ENCODE results near the gene G3BP1.
A peak's percentile ranks its signal among the peaks of the same experiment; 100 is the strongest.
"Not testable (repeated sequence)": the region's sequence is repeated elsewhere in the genome, so short reads cannot be mapped to it uniquely, and the experiment has no call there.

G3BP1 gene

GRCh38 chr5:151771259-151772028 lies at the start of gene G3BP1:
G3BP1 (plus strand) TSS chr5:151771954; CDS start chr5:151786621, 14,667 bp downstream.
- peak within 1 kb of the TSS; percentile 86 for H3K4me3 ChIP-seq (ENCODE audit: low read length)
- TF ChIP-seq ZNF274 (IDR thresholded peaks at IDR 0.05; ENCODE audit: low read depth, low read length), result no peak

DNA sequence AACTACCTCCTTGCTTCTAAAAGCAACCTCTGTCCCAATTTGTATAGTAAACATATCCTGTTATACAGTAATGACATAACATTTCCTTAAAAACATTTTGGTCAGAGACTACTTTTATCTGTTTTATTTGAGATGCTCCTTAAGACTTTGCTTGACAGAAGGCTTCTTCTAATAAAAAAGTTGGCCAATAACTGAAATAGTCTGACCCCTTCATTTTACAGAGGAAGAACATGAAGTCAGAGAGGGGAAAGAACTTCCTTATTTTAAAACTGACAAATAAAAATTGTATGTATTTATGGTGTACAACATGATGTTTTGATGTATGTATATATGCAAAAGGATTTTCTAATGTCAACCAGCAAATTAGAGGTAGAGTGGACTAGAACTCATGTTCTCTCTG lies 49.2 kb upstream of the G3BP1 start:
- TF ChIP-seq ZNF274 (IDR thresholded peaks at IDR 0.05; ENCODE audit: low read depth, low read length), result no peak
- H3K4me3 ChIP-seq (ENCODE audit: low read length), result no peak overlapping the region

DNA sequence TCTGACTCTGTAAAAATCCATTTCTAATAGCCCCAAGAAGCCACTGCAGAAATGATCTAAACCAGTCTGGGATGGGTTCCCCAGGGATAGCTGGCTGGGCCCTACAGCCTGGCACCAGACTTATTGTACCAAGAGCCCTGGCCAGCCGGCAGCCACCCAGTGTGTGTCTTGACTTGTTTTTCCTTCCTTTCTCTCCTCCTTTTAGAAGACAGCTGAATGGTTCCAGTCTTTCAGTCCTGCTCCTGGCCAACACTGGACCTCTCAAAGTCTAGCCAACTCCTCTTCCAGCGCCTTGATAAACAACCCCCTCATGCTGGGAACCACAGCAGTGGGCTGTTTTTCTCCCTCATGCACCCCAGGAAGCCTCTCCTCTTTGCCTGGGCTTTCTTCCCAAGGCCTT lies 47.4 kb upstream of the G3BP1 start:
- no peak for TF ChIP-seq ZNF274 (IDR thresholded peaks at IDR 0.05; ENCODE audit: low read depth, low read length)
- H3K4me3 ChIP-seq (ENCODE audit: low read length), result no peak overlapping the region

DNA sequence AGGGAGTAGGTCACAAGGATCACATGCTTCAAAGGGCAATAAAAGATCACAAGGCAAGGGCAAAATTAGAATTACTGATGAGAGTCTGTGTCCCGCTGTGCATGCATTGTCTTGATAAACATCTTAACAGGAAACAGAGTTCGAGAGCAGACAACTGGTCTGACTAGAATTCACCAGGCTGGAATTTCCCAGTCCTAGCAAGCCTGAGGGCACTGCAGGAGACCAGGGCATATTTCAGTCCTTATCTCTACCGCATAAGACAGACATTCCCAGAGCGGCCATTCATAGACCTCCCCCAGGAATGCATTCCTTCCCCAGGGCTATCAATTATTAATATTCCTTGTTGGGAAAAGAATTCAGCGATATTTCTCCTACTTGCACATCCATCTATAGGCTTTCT lies 42.2 kb upstream of the G3BP1 start:
- not testable (repeated sequence) for H3K4me3 ChIP-seq (ENCODE audit: low read length)

DNA sequence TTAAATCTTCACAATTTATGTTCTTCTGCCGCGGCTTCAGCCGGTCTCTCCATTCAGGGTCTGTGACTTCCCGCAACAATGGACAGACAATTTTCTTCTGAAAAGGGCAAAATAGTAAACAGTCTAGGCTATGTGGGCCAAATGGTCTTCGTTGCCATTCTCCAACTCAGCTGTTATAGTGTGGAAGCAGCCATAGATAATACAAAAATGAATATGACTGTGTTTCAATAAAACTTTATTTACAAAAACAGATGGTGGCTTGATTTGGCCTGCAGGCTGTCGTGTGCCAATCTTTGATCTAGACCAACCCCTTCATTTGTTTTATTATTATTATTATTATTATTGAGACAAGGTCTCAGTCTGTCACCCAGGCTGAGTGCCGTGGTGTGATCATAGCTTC lies 41.4 kb upstream of the G3BP1 start:
- TF ChIP-seq ZNF274 (IDR thresholded peaks at IDR 0.05; ENCODE audit: low read depth, low read length), result no peak
- H3K4me3 ChIP-seq (ENCODE audit: low read length), result no peak overlapping the region

DNA sequence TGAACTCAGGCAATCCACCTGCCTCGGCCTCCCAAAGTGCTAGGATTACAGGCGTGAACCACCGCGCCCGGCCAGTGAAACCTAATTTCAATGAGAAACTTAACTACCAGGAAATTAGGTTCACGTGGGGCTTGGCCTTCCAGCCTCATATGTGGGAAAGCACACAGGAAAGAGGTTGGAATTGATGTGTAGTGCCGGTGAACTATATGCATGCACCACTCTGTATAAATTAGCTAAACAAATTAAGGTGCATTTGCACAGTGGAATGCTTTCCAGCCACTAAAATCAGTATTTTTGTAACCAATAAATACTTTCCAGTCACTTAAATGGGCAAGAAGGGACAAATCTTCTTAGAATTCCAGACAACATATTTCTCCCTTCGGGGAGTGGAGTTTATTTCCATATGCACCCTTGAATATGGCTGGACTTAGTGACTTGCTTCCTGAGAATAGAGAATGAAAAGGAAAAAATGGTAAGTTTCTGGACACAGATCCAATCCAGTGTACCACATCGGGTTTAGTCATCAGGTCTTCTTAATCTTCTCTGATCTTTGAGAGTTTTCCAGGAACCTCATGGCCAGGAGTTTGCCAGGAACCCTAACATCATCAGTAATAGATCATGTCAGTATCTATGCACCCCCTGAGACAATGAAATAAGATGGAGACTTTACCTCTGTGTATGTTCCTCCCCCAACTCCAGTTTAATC lies 38.2 kb upstream of the G3BP1 start:
- no peak for TF ChIP-seq ZNF274 (IDR thresholded peaks at IDR 0.05; ENCODE audit: low read depth, low read length)
- no peak overlapping the region for H3K4me3 ChIP-seq (ENCODE audit: low read length)

DNA sequence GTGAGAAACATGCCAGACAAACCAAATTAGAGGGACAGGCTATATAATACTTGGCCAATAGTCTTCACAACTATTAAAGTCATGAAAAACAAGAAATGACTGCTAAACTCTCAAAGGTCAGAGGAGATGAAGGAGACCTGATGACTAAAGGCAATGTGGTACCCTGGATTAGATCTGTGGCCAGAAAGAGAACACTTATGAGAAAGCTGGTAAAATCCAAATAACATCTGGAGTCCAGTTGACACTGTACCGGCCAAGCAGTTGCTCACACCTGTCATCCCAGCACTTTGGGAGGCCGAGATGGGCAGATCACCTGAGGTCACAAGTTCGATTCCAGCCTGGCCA lies 37.7 kb upstream of the G3BP1 start:
- no peak for TF ChIP-seq ZNF274 (IDR thresholded peaks at IDR 0.05; ENCODE audit: low read depth, low read length)
- no peak overlapping the region for H3K4me3 ChIP-seq (ENCODE audit: low read length)

DNA sequence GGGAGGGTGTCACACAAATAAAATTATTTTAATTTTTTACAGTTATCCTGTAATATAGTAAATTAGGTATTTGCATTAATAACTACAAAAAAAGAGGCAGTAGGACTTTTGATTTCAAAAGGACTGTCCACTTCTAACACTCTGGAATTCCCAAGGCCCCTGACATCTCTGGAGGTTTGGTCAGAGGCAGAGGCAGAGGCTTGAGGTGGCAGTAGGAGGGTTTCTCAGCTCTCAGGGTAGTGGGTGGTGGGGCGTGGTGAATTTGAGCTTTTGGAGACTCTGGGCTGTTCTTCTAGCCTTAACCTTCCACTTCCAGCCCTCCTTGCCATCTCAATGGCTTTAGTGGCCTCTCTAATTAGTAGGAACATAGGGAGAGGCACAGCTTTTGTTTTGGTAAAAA lies 36.1 kb upstream of the G3BP1 start:
- TF ChIP-seq ZNF274 (IDR thresholded peaks at IDR 0.05; ENCODE audit: low read depth, low read length), result no peak

DNA sequence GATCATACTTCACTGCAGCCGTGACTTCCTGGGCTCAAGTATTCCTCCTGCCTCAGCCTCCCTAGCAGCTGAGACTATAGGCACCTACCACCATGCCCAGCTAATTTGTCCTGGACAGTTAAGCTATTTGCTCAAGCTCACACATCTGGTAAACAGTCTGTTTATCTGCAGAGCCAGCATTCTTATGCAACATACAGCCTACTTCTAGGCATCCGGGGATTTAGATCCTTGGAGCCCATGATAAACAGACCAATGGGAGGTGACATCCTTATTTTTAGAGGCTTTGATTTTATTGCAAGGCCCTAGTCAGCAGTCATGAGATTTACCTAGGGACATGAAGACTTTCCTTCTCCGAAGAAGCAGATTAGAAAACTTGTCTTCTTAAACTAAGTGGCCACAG lies 34.3 kb upstream of the G3BP1 start:
- no peak for TF ChIP-seq ZNF274 (IDR thresholded peaks at IDR 0.05; ENCODE audit: low read depth, low read length)
- H3K4me3 ChIP-seq (ENCODE audit: low read length), result no peak overlapping the region

More for the DNA sequence above, 36.1 kb upstream of the G3BP1 start:
- no peak overlapping the region for H3K4me3 ChIP-seq (ENCODE audit: low read length)

GRCh38 chr5:151738125-151738848 lies 33.5 kb upstream of the G3BP1 start:
- TF ChIP-seq ZNF274 (IDR thresholded peaks at IDR 0.05; ENCODE audit: low read depth, low read length), result no peak

DNA sequence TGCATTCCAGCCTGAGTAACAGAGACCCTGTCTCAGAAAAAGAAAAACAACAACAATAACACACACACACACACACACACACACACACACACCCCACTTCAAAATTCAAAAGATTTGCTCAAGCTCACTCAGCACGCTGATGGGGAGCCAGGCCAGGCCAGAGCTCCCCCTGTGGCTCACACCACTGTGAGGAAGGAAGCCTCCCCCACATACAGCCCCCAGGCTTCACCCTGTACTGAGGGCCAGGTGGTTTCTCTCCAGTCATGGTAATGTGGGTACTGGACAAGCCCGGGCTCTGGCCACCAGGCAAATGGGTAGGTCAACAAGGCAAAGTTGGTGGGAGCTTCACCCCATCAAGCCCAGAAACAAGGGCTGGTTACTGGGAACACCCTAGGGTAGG lies 32.4 kb upstream of the G3BP1 start:
- H3K4me3 ChIP-seq (ENCODE audit: low read length), result no peak overlapping the region
- no peak for TF ChIP-seq ZNF274 (IDR thresholded peaks at IDR 0.05; ENCODE audit: low read depth, low read length)

More at GRCh38 chr5:151738125-151738848, 33.5 kb upstream of the G3BP1 start:
- no peak overlapping the region for H3K4me3 ChIP-seq (ENCODE audit: low read length)

GRCh38 chr5:151739939-151740335 lies 31.8 kb upstream of the G3BP1 start:
- H3K4me3 ChIP-seq (ENCODE audit: low read length), result no peak overlapping the region
- no peak for TF ChIP-seq ZNF274 (IDR thresholded peaks at IDR 0.05; ENCODE audit: low read depth, low read length)

GRCh38 chr5:151740336-151740942 lies 31.3 kb upstream of the G3BP1 start:
- H3K4me3 ChIP-seq (ENCODE audit: low read length), result no peak overlapping the region
- TF ChIP-seq ZNF274 (IDR thresholded peaks at IDR 0.05; ENCODE audit: low read depth, low read length), result no peak

GRCh38 chr5:151740958-151741373 lies 30.8 kb upstream of the G3BP1 start:
- no peak for TF ChIP-seq ZNF274 (IDR thresholded peaks at IDR 0.05; ENCODE audit: low read depth, low read length)
- no peak overlapping the region for H3K4me3 ChIP-seq (ENCODE audit: low read length)
